Prostate gland (tissue), 2 donors: Measurements from ENCODE around the gene TMCO4. TPM values are rescaled to one million over a fixed set of nuclear protein-coding genes. Genes with fewer than 3 reads are reported as not detected.

Source experiments
- DNase-seq: peaks from one replicate; pipeline ENCODE4 v3.0.0-alpha.2; 2019; ENCODE audit warnings: low spot score
- H3K27ac ChIP-seq, 2 donors: fragments of 200-600 bp; sonication (generic); 2 replicates each; pipeline ENCODE4 v1.5.1; 2017 to 2019
- H3K27me3 ChIP-seq: fragments of 200-600 bp; sonication (generic); replicated peaks from 2 replicates; pipeline ENCODE4 v1.5.1; 2019; ENCODE audit not compliant: insufficient read depth
- H3K36me3 ChIP-seq, 2 donors: fragments of 200-600 bp; sonication (generic); 1 replicate in 1 of 2; 2 replicates in 1 of 2; pipeline versions ENCODE4 v1.5.1 to v1.8.1; 2017 to 2019
- H3K4me1 ChIP-seq: fragments of 200-600 bp; sonication (generic); replicated peaks from 2 replicates; pipeline ENCODE4 v1.5.1; 2019
- H3K4me3 ChIP-seq, 2 donors: fragments of 200-600 bp; sonication (generic); 2 replicates each; pipeline ENCODE4 v1.5.1; 2017 to 2019
- H3K9me3 ChIP-seq: fragments of 200-600 bp; sonication (generic); 2 replicates; pipeline ENCODE4 v1.5.1; 2017
- CTCF ChIP-seq, 4 experiments: fragments of 200-600 bp in 2 of 4; fragments of 450-650 bp in 2 of 4; sonication (generic) in 2 of 4; IDR thresholded peaks; 1 replicate in 3 of 4; 2 replicates in 1 of 4; pipeline ENCODE4 v1.5.1; 2016 to 2019; ENCODE audit warnings: antibody characterized with exemption in 4 of 4, mild to moderate bottlenecking in 2 of 4, moderate library complexity in 2 of 4
- POLR2A ChIP-seq: fragments of 450-650 bp; IDR thresholded peaks from one replicate; pipeline ENCODE4 v1.6.1; 2016; ENCODE audit warnings: antibody characterized with exemption, mild to moderate bottlenecking
- POLR2AphosphoS5 ChIP-seq: sonication (generic); formaldehyde crosslinking; IDR thresholded peaks from one replicate; pipeline ENCODE4 v1.6.1; 2017; ENCODE audit warnings: antibody characterized with exemption
- WGBS: methylation state at CpG from one replicate; pipeline ENCODE4 v1.1.5; 2018; 5-methylcytosine and 5-hydroxymethylcytosine counted together
- intact Hi-C: fragments of 100-400 bp; cut with DNase I; formaldehyde crosslinking; loops from one replicate; pipeline ENCODE4 v1.14.2; 2022
- total RNA-seq, 2 donors: library from RNA; depleted of rRNA; stranded (reverse); fragments of >200 nt; gene quantifications; one replicate each; pipeline ENCODE4 v1.1.0, GENCODE V29; 2016

The TMCO4 gene
- total RNA-seq, 2 donors from 2014 or later: 60.5 to 89.9 TPM

- Histone ChIP-seq H3K4me1 (no peaks in the 10 kb centered on the region), H3K9me3 (no peaks in the 10 kb centered on the region), H3K27ac (no peak overlapping the region), H3K27me3 (no peaks in the 10 kb centered on the region), H3K4me3 (no peak overlapping the region), H3K36me3 (no peaks in the 10 kb centered on the region)
- TF ChIP-seq POLR2AphosphoS5 (no peak), POLR2A (no peak)
- 29% methylated on average over 11 of the region's 11 CpGs for WGBS
- DNase-seq: no peak
- intact Hi-C loops: no loop called here
Observed at GRCh38 chr1:19844731-19845495, 45.2 kb upstream of the TMCO4 start.

DNA sequence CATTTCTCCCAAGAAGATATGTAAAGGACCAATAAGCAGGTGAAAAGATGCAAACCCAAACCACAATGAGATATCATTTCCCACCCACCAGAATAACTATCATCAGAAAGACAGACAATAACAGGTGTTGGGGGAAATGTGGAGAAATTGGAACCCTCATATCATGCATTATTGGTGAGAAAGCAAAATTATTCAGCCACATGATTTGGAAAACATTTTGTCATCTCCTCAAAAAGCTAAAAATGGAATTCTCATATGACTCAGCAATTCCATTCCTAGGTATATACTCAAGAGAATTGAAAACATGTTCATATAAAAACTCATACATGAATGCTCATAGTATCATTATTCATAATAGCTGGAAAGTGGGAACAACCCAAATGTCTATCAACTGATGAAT, 40.5 kb upstream of the TMCO4 start:
- H3K4me1 ChIP-seq: no peaks in the 10 kb centered on the region
- TF ChIP-seq POLR2A (no peak), CTCF (IDR thresholded peaks at IDR 0.05) (no peak), POLR2AphosphoS5 (no peak)
- no peaks in the 10 kb centered on the region for H3K9me3 ChIP-seq
- intact Hi-C loops: no loop called here
- DNase-seq: no peak
- H3K27ac ChIP-seq: no peak overlapping the region
- no peak overlapping the region for H3K4me3 ChIP-seq
- H3K27me3 ChIP-seq: no peaks in the 10 kb centered on the region
- no peaks in the 10 kb centered on the region for H3K36me3 ChIP-seq

GRCh38 chr1:19837866-19838265, 38.1 kb upstream of the TMCO4 start:
- Histone ChIP-seq H3K27me3 (no peaks in the 10 kb centered on the region), H3K27ac (no peak overlapping the region), H3K4me1 (no peaks in the 10 kb centered on the region), H3K4me3 (no peak overlapping the region), H3K36me3 (no peaks in the 10 kb centered on the region), H3K9me3 (no peaks in the 10 kb centered on the region)
- TF ChIP-seq CTCF (IDR thresholded peaks at IDR 0.05) (no peak), POLR2AphosphoS5 (no peak), POLR2A (no peak)
- intact Hi-C loops: no loop called here
- WGBS: 66% methylated on average over 2 of the region's 2 CpGs
- DNase-seq: no peak

DNA sequence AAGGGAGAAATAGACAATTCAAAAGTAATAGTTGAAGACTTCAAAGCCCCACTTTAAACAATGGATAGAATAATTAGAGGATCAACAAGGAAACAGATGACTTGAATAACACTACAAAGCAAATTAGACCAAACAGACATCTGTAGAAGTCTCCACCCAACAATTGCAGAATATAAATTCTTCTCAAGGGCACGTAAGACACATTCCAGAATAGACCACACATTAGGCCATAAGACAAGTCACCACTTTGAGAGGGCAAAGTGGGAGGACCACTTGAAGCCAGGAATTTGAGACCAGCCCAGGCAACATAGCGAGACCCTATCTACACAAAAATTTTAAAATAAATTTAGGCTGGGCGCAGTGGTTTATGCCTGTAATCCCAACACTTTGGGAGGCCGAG, 35.9 kb upstream of the TMCO4 start:
- H3K27ac ChIP-seq: no peak overlapping the region
- 84% methylated on average over 4 of the region's 4 CpGs for WGBS
- TF ChIP-seq POLR2A (no peak), POLR2AphosphoS5 (no peak), CTCF (IDR thresholded peaks at IDR 0.05) (no peak)
- DNase-seq: no peak
- no peaks in the 10 kb centered on the region for H3K36me3 ChIP-seq
- H3K9me3 ChIP-seq: no peaks in the 10 kb centered on the region
- intact Hi-C loops: no loop called here
- no peaks in the 10 kb centered on the region for H3K4me1 ChIP-seq
- H3K27me3 ChIP-seq: no peaks in the 10 kb centered on the region
- no peak overlapping the region for H3K4me3 ChIP-seq

GRCh38 chr1:19831441-19831840, 31.7 kb upstream of the TMCO4 start:
- no peak for DNase-seq
- TF ChIP-seq CTCF (IDR thresholded peaks at IDR 0.05) (no peak), POLR2AphosphoS5 (no peak), POLR2A (no peak)
- 56% methylated on average over 3 of the region's 3 CpGs for WGBS
- no peaks in the 10 kb centered on the region for H3K27me3 ChIP-seq
- no peaks in the 10 kb centered on the region for H3K9me3 ChIP-seq
- H3K4me1 ChIP-seq: no peaks in the 10 kb centered on the region
- intact Hi-C loops: no loop called here
- H3K36me3 ChIP-seq: no peaks in the 10 kb centered on the region
- H3K4me3 ChIP-seq: no peak overlapping the region
- H3K27ac ChIP-seq: no peak overlapping the region
